Neuronal stem cell (in vitro differentiated cells): ENCODE results near the gene OSTN.

Experiments
- DNase-seq: peaks from one replicate; pipeline ENCODE4 v3.0.0-alpha.2; 2013; ENCODE audit warnings: low spot score
- H2AFZ ChIP-seq: one replicate; pipeline ENCODE4 v1.6.1; 2013; ENCODE audit warnings: mild to moderate bottlenecking, low read length, inconsistent platforms
- H2AK5ac ChIP-seq: 2 replicates; pipeline ENCODE4 v1.6.1; 2013; ENCODE audit warnings: low read depth, mild to moderate bottlenecking, inconsistent platforms, low read length, moderate library complexity, mixed read lengths
- H2BK120ac ChIP-seq: 2 replicates; pipeline ENCODE4 v1.6.1; 2013; ENCODE audit warnings: low read depth, mild to moderate bottlenecking, inconsistent platforms, low read length, moderate library complexity, mixed read lengths
- H2BK12ac ChIP-seq: one replicate; pipeline ENCODE4 v1.6.1; 2013; ENCODE audit warnings: low read length, inconsistent platforms
- H2BK15ac ChIP-seq: 2 replicates; pipeline ENCODE4 v1.6.1; 2013; ENCODE audit warnings: mild to moderate bottlenecking, low read length, inconsistent platforms, mixed read lengths
- H2BK5ac ChIP-seq: one replicate; pipeline ENCODE4 v1.6.1; 2013; ENCODE audit warnings: inconsistent platforms, mild to moderate bottlenecking, low read length, moderate library complexity
- H3K14ac ChIP-seq: one replicate; pipeline ENCODE4 v1.6.1; 2013; ENCODE audit warnings: low read length, inconsistent platforms
- H3K18ac ChIP-seq: 2 replicates; pipeline ENCODE4 v1.6.1; 2013; ENCODE audit warnings: low read length, inconsistent platforms
- H3K23ac ChIP-seq: 2 replicates; pipeline ENCODE4 v1.6.1; 2013; ENCODE audit warnings: low read depth, mild to moderate bottlenecking, mixed read lengths, low read length, inconsistent platforms; ENCODE audit not compliant: poor library complexity
- H3K27ac ChIP-seq: replicated peaks from 3 replicates; pipeline ENCODE4 v1.5.1; 2013; ENCODE audit warnings: low read length, inconsistent platforms
- H3K27me3 ChIP-seq, 3 experiments: 2 replicates each; pipeline ENCODE4 v1.6.1; 2013; ENCODE audit warnings: low read length in 3 of 3, mild to moderate bottlenecking in 2 of 3, inconsistent platforms in 1 of 3, low read depth in 1 of 3, mixed read lengths in 1 of 3, moderate library complexity in 1 of 3; ENCODE audit not compliant: control insufficient read depth in 3 of 3, insufficient read depth in 3 of 3
- H3K36me3 ChIP-seq, 2 donors: replicated peaks in 1 of 2; 2 replicates each; pipeline ENCODE4 v1.6.1; 2013; ENCODE audit warnings: low read length in 2 of 2; ENCODE audit not compliant: control insufficient read depth in 2 of 2, insufficient read depth in 2 of 2
- H3K4ac ChIP-seq: 2 replicates; pipeline ENCODE4 v1.6.1; 2013; ENCODE audit warnings: inconsistent platforms, mild to moderate bottlenecking, low read length, moderate library complexity
- H3K4me1 ChIP-seq, 2 donors: 1 replicate in 1 of 2; 2 replicates in 1 of 2; pipeline ENCODE4 v1.6.1; 2013; ENCODE audit warnings: low read length in 2 of 2, low read depth in 1 of 2; ENCODE audit not compliant: control insufficient read depth in 2 of 2, insufficient read depth in 1 of 2
- H3K4me2 ChIP-seq: one replicate; pipeline ENCODE4 v1.6.1; 2013; ENCODE audit warnings: mild to moderate bottlenecking, low read length, inconsistent platforms; ENCODE audit not compliant: insufficient read depth, poor library complexity, severe bottlenecking
- H3K4me3 ChIP-seq, 2 donors: 2 replicates each; pipeline ENCODE4 v1.5.1; 2013; ENCODE audit warnings: low read length in 2 of 2, mild to moderate bottlenecking in 2 of 2, inconsistent platforms in 1 of 2, moderate library complexity in 1 of 2
- H3K79me1 ChIP-seq: one replicate; pipeline ENCODE4 v1.6.1; 2013; ENCODE audit warnings: low read depth, mild to moderate bottlenecking, inconsistent platforms, low read length, moderate library complexity
- H3K9ac ChIP-seq: one replicate; pipeline ENCODE4 v1.6.1; 2013; ENCODE audit warnings: mild to moderate bottlenecking, low read depth, low read length, inconsistent platforms; ENCODE audit not compliant: poor library complexity
- H3K9me3 ChIP-seq, 2 donors: replicated peaks in 1 of 2; 2 replicates each; pipeline versions ENCODE3 to v1.6.1; 2013; ENCODE audit warnings: low read length in 2 of 2, mild to moderate bottlenecking in 2 of 2, inconsistent platforms in 1 of 2, low read depth in 1 of 2, mixed read lengths in 1 of 2, moderate library complexity in 1 of 2; ENCODE audit not compliant: control insufficient read depth in 2 of 2, insufficient read depth in 1 of 2
- H4K8ac ChIP-seq: one replicate; pipeline ENCODE4 v1.6.1; 2013; ENCODE audit warnings: low read depth, mild to moderate bottlenecking, inconsistent platforms, low read length, moderate library complexity
- H4K91ac ChIP-seq: one replicate; pipeline ENCODE4 v1.6.1; 2013; ENCODE audit warnings: low read length, low read depth, mild to moderate bottlenecking, inconsistent platforms; ENCODE audit not compliant: poor library complexity
- WGBS, 2 donors: extraction: QIAGEN DNeasy Blood & Tissue Kit; methylation state at CpG; one replicate each; pipeline ENCODE4 v1.1.7; 2013; ENCODE audit warnings: missing lambda C conversion rate in 2 of 2, mixed read lengths in 1 of 2; ENCODE audit not compliant: insufficient read length in 2 of 2, insufficient replicate concordance in 1 of 2; ENCODE audit errors: extremely low coverage in 2 of 2; 5-methylcytosine and 5-hydroxymethylcytosine counted together

OSTN gene

DNA sequence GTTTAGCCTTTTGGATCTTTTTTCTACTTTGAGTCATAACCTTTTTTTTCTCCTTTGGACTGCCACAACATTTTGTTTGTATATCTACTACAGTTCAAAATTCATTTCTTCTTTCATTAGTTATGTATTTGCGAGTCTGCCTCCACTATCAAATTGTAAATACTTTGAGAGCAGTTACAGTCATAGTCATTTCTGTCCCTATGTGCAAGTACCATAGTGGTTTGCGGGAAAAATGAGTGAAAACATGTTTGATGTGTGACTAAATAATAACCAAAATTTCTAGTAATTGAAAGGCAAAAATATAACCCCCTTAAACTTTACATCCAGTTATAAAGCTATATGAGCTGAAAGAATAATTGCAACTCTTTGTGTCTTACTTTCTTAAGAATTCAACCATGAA, 84.4 kb downstream of the OSTN start:
- no peak overlapping the region for H3K4me3 ChIP-seq
- no peaks in the 10 kb centered on the region for H3K4me1 ChIP-seq
- H4K91ac ChIP-seq, result no peak overlapping the region
- no peak for DNase-seq
- no peak overlapping the region for H3K14ac ChIP-seq
- WGBS, 2 donors, result no CpG with 5 or more reads among the region's 2 CpGs
- H2BK12ac ChIP-seq, result no peak overlapping the region
- no peak overlapping the region for H3K18ac ChIP-seq
- H2AFZ ChIP-seq, result no peak overlapping the region
- no peaks in the 10 kb centered on the region for H3K79me1 ChIP-seq
- H3K27ac ChIP-seq, result no peak overlapping the region
- no peak overlapping the region for H4K8ac ChIP-seq
- H2BK5ac ChIP-seq, result no peak overlapping the region
- H2BK120ac ChIP-seq, result no peak overlapping the region
- no peaks in the 10 kb centered on the region for H3K27me3 ChIP-seq
- no peak overlapping the region for H3K4ac ChIP-seq
- no peak overlapping the region for H3K9ac ChIP-seq
- no peak overlapping the region for H3K4me2 ChIP-seq
- no peaks in the 10 kb centered on the region for H3K9me3 ChIP-seq
- H3K36me3 ChIP-seq, result no peaks in the 10 kb centered on the region
- no peak overlapping the region for H3K23ac ChIP-seq
- no peak overlapping the region for H2BK15ac ChIP-seq
- no peak overlapping the region for H2AK5ac ChIP-seq

DNA sequence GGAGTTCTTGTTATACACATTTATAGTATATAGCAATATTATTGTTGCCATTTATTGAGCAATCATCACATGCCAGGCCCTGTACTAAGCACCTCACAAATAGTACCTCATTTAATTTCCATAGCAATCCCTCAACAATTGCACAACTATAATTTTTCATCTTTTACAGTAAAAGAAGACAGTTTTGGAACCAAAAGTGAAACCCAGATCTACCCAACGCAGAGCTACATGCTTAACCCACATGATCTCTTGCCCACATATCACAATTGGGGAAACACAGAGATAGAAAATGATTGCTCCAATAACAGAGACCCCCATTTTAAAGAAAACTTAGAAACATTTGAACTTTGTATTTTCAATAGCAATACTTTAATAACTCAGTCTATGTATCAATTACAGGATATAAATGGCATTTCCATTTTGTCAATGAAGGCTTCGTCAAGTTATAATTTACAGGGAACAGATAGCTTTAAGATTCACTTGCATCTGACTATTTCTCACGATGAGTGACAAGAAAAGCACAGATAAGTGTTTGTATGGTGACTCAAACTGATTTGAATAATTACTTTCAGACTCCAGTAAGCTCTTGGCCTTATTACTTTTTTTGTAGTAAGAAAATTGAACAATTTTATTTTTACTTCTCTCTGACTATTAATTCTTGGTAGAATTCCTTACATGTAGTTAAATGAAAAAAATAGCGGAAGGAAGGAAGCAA, 91.4 kb downstream of the OSTN start:
- no peak overlapping the region for H3K9ac ChIP-seq
- no peak overlapping the region for H2BK5ac ChIP-seq
- no peak overlapping the region for H3K4me2 ChIP-seq
- H3K14ac ChIP-seq, result no peak overlapping the region
- no peak overlapping the region for H3K23ac ChIP-seq
- H3K79me1 ChIP-seq, result no peaks in the 10 kb centered on the region
- H4K91ac ChIP-seq, result no peak overlapping the region
- H3K4me3 ChIP-seq, result no peak overlapping the region
- DNase-seq, result no peak
- no peaks in the 10 kb centered on the region for H3K4me1 ChIP-seq
- no peak overlapping the region for H2BK15ac ChIP-seq
- no peaks in the 10 kb centered on the region for H3K27me3 ChIP-seq
- no peak overlapping the region for H3K4ac ChIP-seq
- no peak overlapping the region for H2AK5ac ChIP-seq
- H3K36me3 ChIP-seq, result no peaks in the 10 kb centered on the region
- no peak overlapping the region for H4K8ac ChIP-seq
- H3K27ac ChIP-seq, result no peak overlapping the region
- no peak overlapping the region for H3K18ac ChIP-seq
- H3K9me3 ChIP-seq, result no peaks in the 10 kb centered on the region
- H2AFZ ChIP-seq, result no peak overlapping the region
- H2BK12ac ChIP-seq, result no peak overlapping the region
- no CpG with 5 or more reads among the region's 4 CpGs for WGBS, 2 donors
- no peak overlapping the region for H2BK120ac ChIP-seq

DNA sequence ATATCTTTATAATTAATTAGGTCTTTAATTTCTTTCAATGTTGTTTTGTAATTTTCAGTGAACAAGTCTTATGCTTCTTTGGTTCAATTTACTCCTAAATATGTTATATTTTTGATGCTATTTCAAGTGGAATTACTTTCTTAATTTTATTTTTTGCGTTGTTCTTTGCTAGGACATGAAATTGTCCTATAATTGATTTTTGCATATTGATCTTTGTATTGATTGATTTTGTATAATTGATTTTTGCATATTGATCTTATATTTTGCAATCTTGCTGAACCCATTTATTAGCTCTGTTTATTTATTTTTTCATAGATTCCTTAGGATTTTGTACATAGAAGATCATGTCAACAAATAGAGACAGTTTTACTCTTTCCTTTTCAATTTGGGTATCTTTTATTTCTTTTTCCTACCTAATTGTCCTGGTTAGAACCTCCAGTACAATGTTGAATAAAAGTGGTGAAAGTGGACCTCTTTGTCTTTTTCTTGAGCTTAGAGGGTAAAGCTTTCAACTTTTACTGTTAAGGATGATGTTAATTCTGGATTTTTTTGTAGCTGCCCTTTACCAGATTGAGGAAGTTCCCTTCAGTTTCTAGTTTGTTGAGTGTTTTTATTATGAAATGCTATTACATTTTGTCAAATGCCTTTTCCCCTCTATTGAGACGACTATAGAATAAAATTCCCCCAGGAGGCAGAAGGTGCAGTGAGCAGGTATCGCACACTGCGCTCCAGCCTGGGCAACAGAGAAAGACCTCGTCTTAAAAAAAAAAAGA, 93.4 kb downstream of the OSTN start:
- no peaks in the 10 kb centered on the region for H3K79me1 ChIP-seq
- no peak overlapping the region for H3K18ac ChIP-seq
- no peak overlapping the region for H2BK120ac ChIP-seq
- no peaks in the 10 kb centered on the region for H3K9me3 ChIP-seq
- H3K23ac ChIP-seq, result no peak overlapping the region
- no peak overlapping the region for H3K14ac ChIP-seq
- no peak overlapping the region for H2BK12ac ChIP-seq
- H3K4me2 ChIP-seq, result no peak overlapping the region
- no peak overlapping the region for H2BK15ac ChIP-seq
- no CpG with 5 or more reads among the region's 5 CpGs for WGBS, 2 donors
- no peak overlapping the region for H2BK5ac ChIP-seq
- H4K8ac ChIP-seq, result no peak overlapping the region
- DNase-seq, result no peak
- no peak overlapping the region for H2AFZ ChIP-seq
- H4K91ac ChIP-seq, result no peak overlapping the region
- no peak overlapping the region for H3K9ac ChIP-seq
- no peak overlapping the region for H3K4me3 ChIP-seq
- H3K4ac ChIP-seq, result no peak overlapping the region
- H3K27me3 ChIP-seq, result no peaks in the 10 kb centered on the region
- H3K36me3 ChIP-seq, result no peaks in the 10 kb centered on the region
- H3K4me1 ChIP-seq, result no peaks in the 10 kb centered on the region
- no peak overlapping the region for H2AK5ac ChIP-seq
- H3K27ac ChIP-seq, result no peak overlapping the region

GRCh38 chr3:191294291-191294690, 95.2 kb downstream of the OSTN start:
- Histone ChIP-seq H3K4me1 (no peaks in the 10 kb centered on the region), H3K9ac (no peak overlapping the region), H3K14ac (no peak overlapping the region), H3K4me3 (no peak overlapping the region), H3K23ac (no peak overlapping the region), H3K27me3 (no peaks in the 10 kb centered on the region), H2BK12ac (no peak overlapping the region), H2BK120ac (no peak overlapping the region), H2AFZ (no peak overlapping the region), H3K4ac (no peak overlapping the region), H3K4me2 (no peak overlapping the region), H4K91ac (no peak overlapping the region), H3K27ac (no peak overlapping the region), H3K9me3 (no peaks in the 10 kb centered on the region), H3K36me3 (no peaks in the 10 kb centered on the region), H3K79me1 (no peaks in the 10 kb centered on the region), H2BK15ac (no peak overlapping the region), H2AK5ac (no peak overlapping the region), H2BK5ac (no peak overlapping the region), H4K8ac (no peak overlapping the region), H3K18ac (no peak overlapping the region)
- no peak for DNase-seq
- WGBS, 2 donors, result no CpG with 5 or more reads among the region's 1 CpG
